Muscle layer of duodenum (tissue), 2 donors: ENCODE measurements around the gene OLR1.

Experiments used
- H3K27ac ChIP-seq: one replicate; pipeline ENCODE4 v1.7.0; 2013; ENCODE audit warnings: mild to moderate bottlenecking, low read length
- H3K27me3 ChIP-seq: one replicate; pipeline ENCODE4 v1.7.0; 2013; ENCODE audit warnings: low read depth, mild to moderate bottlenecking, control low read depth, low read length
- H3K36me3 ChIP-seq, 2 donors: one replicate each; pipeline ENCODE4 v1.7.0; 2013; ENCODE audit warnings: low read length in 2 of 2, control low read depth in 1 of 2, mild to moderate bottlenecking in 1 of 2; ENCODE audit not compliant: insufficient read depth in 2 of 2, control insufficient read depth in 1 of 2
- H3K4me1 ChIP-seq, 2 donors: one replicate each; pipeline ENCODE4 v1.7.0; 2013; ENCODE audit warnings: low read length in 2 of 2, mild to moderate bottlenecking in 2 of 2, control low read depth in 1 of 2, moderate library complexity in 1 of 2; ENCODE audit not compliant: insufficient read depth in 2 of 2, control insufficient read depth in 1 of 2
- H3K4me3 ChIP-seq, 2 donors: one replicate each; pipeline ENCODE4 v1.7.0; 2013; ENCODE audit warnings: low read length in 2 of 2, low read depth in 1 of 2, mild to moderate bottlenecking in 1 of 2
- H3K9me3 ChIP-seq, 2 donors: one replicate each; pipeline ENCODE4 v1.7.0; 2013; ENCODE audit warnings: low read length in 2 of 2, control low read depth in 1 of 2, mild to moderate bottlenecking in 1 of 2; ENCODE audit not compliant: control insufficient read depth in 1 of 2
- donor health status: healthy.

The OLR1 gene

DNA sequence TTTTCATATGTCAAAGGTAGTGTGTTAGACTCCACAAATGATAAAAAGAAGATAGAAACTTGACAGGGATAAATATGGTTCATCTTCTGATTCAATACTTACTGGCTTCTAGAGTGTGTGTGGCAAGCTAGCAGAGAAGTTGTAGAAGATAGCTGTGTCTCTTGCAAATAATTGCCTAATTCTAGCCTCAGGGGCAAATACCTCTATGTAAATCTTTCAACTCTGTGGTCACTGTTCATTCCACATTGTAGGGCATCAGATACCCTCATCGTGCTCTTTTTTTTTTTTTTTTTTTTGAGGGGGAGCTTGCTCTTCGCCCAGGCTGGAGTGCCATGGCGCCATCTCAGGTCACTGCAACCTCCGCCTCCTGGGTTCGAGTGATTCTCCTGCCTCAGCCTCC, 1.7 kb downstream of the OLR1 start:
- Histone ChIP-seq H3K4me1 (no peaks in the 10 kb centered on the region), H3K27ac (no peak overlapping the region), H3K27me3 (no peaks in the 10 kb centered on the region), H3K4me3 (no peak overlapping the region), H3K9me3 (no peaks in the 10 kb centered on the region), H3K36me3 (no peaks in the 10 kb centered on the region)

DNA sequence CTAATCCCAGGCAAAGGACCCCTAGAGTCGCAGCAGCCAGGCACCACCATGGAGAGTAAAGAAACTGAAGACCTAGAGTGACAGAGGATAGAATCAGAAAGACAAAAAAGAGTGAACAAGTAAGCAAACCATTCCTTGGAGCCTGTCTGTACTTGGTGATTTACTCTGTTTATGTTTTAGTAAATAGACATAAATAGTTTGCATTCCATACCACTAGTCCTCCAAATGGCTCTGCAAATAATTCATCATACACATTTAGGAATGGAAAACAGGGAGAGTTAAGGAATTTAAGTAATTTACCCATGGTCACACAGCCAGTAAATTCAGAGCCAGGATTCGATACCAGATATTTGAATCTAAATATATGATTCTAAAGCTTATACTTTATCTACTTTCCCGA, 2.8 kb downstream of the OLR1 start:
- Histone ChIP-seq H3K4me1 (no peaks in the 10 kb centered on the region), H3K4me3 (no peak overlapping the region), H3K27me3 (no peaks in the 10 kb centered on the region), H3K9me3 (no peaks in the 10 kb centered on the region), H3K36me3 (no peaks in the 10 kb centered on the region), H3K27ac (no peak overlapping the region)

DNA sequence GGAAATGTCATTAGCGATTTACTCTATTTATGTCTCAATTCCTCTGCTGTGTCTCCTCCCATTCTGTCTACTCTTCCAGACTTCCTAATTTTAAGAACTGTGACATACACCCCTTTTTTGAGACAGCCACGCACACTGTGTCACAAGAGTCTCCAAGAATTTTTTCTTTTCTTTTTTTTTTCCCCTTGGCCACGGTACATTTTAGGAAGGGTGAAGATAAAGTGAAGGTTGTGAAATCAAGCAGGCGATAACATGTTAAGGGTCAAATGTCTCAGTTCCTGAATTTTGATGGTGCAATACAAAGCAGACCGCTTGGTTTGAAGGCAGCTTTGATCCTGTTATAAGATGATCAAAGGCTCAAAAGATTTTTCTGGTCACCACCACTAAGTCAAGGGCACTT, 4.3 kb downstream of the OLR1 start:
- no peak overlapping the region for H3K27ac ChIP-seq
- H3K4me3 ChIP-seq, result no peak overlapping the region
- H3K27me3 ChIP-seq, result no peaks in the 10 kb centered on the region

DNA sequence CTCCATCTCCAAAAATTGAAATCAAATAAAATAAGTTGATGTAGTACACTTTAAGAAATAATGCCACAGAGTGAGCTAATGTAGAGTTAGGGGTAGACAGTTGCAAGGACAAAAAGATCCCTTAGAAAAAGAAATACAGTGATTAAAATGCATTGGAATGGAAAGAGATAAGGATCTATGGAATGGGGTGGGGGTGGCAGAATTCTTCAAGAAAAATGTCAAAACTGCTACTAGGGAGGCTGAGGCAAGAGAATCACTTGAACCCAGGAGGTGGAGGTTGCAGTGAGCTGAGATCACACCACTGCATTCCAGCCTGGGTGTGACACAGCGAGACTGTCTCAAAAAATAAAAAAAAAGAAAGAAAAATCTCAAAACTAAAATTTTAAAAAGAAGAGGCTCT, 6.5 kb downstream of the OLR1 start:
- H3K4me1 ChIP-seq, result peaks cover 0 to 6% of the 10 kb centered on the region in 2 donors
- H3K4me3 ChIP-seq, result no peak overlapping the region
- no peaks in the 10 kb centered on the region for H3K9me3 ChIP-seq
- H3K27ac ChIP-seq, result no peak overlapping the region
- H3K36me3 ChIP-seq, result no peaks in the 10 kb centered on the region
- H3K27me3 ChIP-seq, result no peaks in the 10 kb centered on the region

More for the DNA sequence above, 4.3 kb downstream of the OLR1 start:
- no peaks in the 10 kb centered on the region for H3K4me1 ChIP-seq
- H3K36me3 ChIP-seq, result no peaks in the 10 kb centered on the region
- H3K9me3 ChIP-seq, result no peaks in the 10 kb centered on the region

DNA sequence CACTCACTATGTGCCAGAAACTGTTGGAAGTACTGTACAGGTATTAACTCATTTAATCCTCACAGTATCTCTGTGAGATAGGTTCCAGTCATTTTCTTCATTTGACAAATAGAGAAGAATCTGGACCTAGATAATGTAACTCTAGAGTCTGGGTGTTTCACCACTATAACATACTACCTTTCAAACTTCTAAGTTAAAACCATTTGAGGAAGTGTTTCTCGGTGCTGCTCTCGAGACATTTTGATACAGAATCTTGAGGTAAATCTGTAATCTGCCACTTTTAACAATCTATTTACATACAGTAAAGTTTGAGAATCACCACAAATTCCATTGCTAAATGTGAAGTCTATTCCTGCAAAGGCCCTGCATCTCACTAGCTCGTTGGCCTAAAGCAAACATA, 8.8 kb downstream of the OLR1 start:
- peaks cover 0 to 15% of the 10 kb centered on the region in 2 donors for H3K4me1 ChIP-seq

DNA sequence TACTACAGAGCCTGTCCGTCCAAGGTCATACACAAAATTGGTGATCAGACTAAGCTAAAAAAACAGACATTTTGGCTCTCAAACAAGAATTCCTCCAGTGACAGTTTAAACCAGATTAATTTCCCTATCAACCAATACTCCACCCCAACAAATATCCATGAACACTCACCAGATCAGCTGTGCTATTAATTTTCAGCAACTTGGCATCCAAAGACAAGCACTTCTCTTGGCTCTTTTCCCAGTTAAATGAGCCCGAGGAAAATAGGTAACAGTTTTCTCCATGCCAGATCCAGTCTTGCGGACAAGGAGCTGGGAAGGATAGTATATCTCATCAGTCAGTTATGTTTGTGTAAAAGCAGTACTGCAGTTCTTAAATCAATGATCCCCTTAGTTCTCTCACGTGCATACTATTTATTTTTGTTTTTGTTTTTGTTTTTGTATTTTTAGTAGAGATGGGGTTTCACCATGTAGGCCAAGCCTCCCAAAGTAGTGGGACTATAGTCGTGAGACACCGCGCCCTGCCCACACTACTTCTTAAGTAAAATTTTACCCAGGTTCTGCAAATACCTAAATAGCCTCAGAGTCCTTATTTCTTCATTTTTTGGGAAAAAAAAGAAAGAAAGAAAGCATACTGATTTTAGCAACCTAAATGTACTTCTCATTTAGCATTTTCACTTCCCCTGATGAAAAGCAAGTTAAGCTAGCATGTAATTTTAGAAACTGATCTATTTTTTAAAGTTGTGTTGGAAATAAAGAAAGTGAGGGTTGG, 11.1 kb downstream of the OLR1 start:
- H3K4me1 ChIP-seq, result peaks cover 0 to 15% of the 10 kb centered on the region in 2 donors

More for the DNA sequence above, 8.8 kb downstream of the OLR1 start:
- H3K9me3 ChIP-seq, result no peaks in the 10 kb centered on the region
- no peaks in the 10 kb centered on the region for H3K36me3 ChIP-seq
- H3K27ac ChIP-seq, result no peak overlapping the region
- no peaks in the 10 kb centered on the region for H3K27me3 ChIP-seq
- H3K4me3 ChIP-seq, result no peak overlapping the region

DNA sequence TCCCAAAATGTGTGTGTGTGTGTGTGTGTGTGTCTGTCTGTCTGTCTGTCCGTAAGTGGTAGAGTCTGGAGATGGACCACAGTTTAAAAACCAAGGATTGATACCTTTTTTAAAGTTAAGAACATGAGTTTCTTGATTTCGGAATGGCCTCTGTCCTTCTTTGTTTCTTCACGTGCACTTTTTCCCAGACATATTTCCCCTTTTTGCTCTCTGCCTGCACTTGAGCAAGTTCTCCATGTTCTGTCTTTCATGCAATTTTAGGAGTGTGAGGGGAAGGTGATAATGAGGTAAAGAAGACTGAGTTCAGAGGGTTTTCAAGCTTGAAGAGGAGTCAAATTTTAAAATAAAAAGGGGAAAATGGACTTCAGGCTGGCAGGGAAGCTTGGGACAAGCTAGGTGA, 12.7 kb downstream of the OLR1 start:
- H3K36me3 ChIP-seq, result no peaks in the 10 kb centered on the region
- H3K4me3 ChIP-seq, result no peak overlapping the region
- H3K27ac ChIP-seq, result no peak overlapping the region
- H3K4me1 ChIP-seq, result peaks cover 0 to 15% of the 10 kb centered on the region in 2 donors
- H3K27me3 ChIP-seq, result no peaks in the 10 kb centered on the region
- no peaks in the 10 kb centered on the region for H3K9me3 ChIP-seq

More for the DNA sequence above, 11.1 kb downstream of the OLR1 start:
- no peak overlapping the region for H3K27ac ChIP-seq
- H3K36me3 ChIP-seq, result no peaks in the 10 kb centered on the region
- H3K4me3 ChIP-seq, result no peak overlapping the region
- no peaks in the 10 kb centered on the region for H3K27me3 ChIP-seq
- no peaks in the 10 kb centered on the region for H3K9me3 ChIP-seq

DNA sequence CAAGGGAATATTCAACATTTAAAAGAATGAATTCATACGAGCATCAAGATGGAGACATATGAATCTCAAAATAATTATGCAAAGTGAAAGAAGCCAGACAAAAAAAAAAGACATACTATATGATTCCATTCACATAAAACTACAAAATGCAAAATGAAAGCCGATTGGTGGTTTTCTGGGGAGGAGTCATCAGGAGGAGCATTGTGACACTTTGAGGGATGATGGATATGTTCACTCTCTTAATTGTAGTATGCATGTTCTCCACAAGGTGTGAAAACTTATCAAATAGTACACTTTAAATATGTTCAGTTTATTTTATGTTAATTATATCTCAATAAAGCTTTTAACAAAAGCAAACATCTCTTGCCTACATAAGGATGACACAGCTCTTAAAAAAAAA, 13.5 kb downstream of the OLR1 start:
- Histone ChIP-seq H3K4me1 (peaks cover 0 to 15% of the 10 kb centered on the region in 2 donors), H3K36me3 (no peaks in the 10 kb centered on the region), H3K27me3 (no peaks in the 10 kb centered on the region), H3K4me3 (no peak overlapping the region), H3K27ac (no peak overlapping the region), H3K9me3 (no peaks in the 10 kb centered on the region)

DNA sequence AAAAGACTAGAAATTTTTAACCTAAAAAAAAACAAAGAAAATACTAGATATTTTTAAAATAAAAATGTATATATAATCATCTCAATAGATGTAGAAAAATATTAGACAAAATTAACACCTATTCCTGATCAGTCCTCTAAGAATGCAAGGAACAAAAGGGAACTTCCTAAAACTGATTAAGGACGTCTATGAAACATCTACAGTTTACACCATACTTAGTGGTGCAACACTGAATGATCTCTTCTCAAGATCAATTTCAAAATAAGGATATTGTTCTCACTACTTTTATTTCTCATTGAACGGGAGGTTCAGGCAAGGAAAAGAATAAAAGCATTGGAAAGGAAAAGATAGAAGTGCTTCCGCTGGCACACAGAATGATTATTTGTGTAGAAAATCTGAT, 16.0 kb downstream of the OLR1 start:
- Histone ChIP-seq H3K36me3 (no peaks in the 10 kb centered on the region), H3K9me3 (no peaks in the 10 kb centered on the region), H3K4me3 (no peak overlapping the region), H3K27me3 (no peaks in the 10 kb centered on the region), H3K4me1 (peaks cover 0 to 18% of the 10 kb centered on the region in 2 donors), H3K27ac (no peak overlapping the region)

DNA sequence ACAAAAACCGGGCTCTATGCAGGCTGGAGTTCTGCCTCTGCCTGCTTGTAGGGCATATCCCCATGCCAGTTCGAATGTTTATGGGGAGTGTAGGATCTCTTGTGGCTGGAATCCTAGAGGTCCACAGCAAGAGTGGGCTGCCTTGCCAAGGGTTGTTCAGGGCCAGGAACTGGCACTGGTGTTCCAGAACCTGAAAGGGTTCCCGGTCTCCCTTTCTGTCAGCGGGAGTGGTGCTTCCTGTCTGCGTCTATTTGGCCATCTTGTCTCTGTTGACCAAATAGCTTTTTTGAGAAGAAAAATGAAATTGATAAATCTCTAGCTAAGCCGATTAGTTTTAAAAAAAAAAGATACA, 17.8 kb downstream of the OLR1 start:
- H3K36me3 ChIP-seq, result no peaks in the 10 kb centered on the region
- H3K4me1 ChIP-seq, result peaks cover 0 to 3% of the 10 kb centered on the region in 2 donors
- H3K4me3 ChIP-seq, result peak overlapping the region; percentile 67 to 76
- H3K27ac ChIP-seq, result no peak overlapping the region
- H3K9me3 ChIP-seq, result no peaks in the 10 kb centered on the region
- no peaks in the 10 kb centered on the region for H3K27me3 ChIP-seq

DNA sequence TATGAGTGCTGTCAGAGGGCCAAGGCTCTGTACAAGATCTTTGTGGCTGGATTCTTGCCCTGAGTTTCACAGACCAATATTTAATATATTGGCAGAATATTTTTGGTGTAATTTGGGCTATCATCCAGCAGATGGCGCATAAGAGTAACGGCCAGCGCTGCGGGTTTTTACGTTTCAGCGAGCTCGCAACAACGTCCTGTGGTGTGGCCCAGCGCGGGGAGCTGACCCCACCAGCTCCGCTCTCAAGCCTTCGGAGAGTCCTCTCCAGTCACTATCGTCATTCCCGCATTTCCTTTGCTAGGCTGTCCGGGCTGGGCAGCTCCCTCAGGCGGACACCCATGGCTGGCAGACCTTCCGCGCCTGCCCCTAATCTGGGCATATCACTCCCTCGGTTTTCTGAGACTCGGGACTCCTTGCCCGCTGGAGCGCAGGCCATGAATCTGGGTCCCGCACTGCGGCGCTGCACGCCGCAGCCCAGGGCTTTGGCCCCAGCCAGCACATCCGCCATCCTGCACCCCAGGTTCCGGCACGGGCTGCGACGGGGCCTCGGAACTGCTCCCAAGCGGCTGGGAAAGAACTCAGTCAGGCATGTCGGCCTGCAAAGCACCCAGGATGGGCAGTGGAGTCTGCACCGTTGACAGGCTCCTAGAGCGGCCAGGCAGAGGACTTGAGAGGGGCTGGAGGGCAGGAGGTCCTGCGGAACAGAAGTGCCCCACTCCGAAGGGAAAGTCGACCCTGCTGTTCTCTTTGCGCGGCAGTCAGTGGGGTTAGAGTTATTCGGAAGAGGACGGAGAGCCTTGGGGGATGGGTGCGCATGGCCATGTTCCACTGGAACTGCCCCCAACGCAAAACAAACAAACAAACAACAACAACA, 18.4 kb downstream of the OLR1 start:
- H3K4me1 ChIP-seq, result peaks cover 0 to 3% of the 10 kb centered on the region in 2 donors
- no peaks in the 10 kb centered on the region for H3K36me3 ChIP-seq
- no peaks in the 10 kb centered on the region for H3K9me3 ChIP-seq
- H3K27ac ChIP-seq, result peak overlapping the region; percentile 58
- no peaks in the 10 kb centered on the region for H3K27me3 ChIP-seq
- peak overlapping the region; percentile 67 to 76 for H3K4me3 ChIP-seq
